Endodermal cell (in vitro differentiated cells): Measurements from ENCODE around the gene PLN. TPM values are rescaled to one million over a fixed set of nuclear protein-coding genes. Genes with fewer than 3 reads are reported as not detected.

Source experiments
- DNase-seq: peaks from one replicate; pipeline ENCODE4 v3.0.0-alpha.2; 2017
- H3K27ac ChIP-seq: 2 replicates; pipeline ENCODE4 v1.5.1; 2013; ENCODE audit warnings: mild to moderate bottlenecking, low read depth, low read length, moderate library complexity
- H3K27me3 ChIP-seq: 2 replicates; pipeline ENCODE4 v1.6.1; 2013; ENCODE audit warnings: mild to moderate bottlenecking, low read length, moderate library complexity; ENCODE audit not compliant: insufficient read depth, control insufficient read depth, poor library complexity, severe bottlenecking
- H3K36me3 ChIP-seq: 2 replicates; pipeline ENCODE4 v1.7.0; 2013; ENCODE audit warnings: mild to moderate bottlenecking, low read length, moderate library complexity; ENCODE audit not compliant: control insufficient read depth, insufficient read depth
- H3K4me1 ChIP-seq: one replicate; pipeline ENCODE4 v1.7.0; 2013; ENCODE audit warnings: low read length; ENCODE audit not compliant: control insufficient read depth, insufficient read depth
- H3K4me3 ChIP-seq: 2 replicates; pipeline ENCODE4 v1.5.1; 2013; ENCODE audit warnings: mild to moderate bottlenecking, low read length, moderate library complexity
- H3K9ac ChIP-seq: 2 replicates; pipeline ENCODE4 v1.6.1; 2013; ENCODE audit warnings: mild to moderate bottlenecking, low read length, moderate library complexity; ENCODE audit not compliant: poor library complexity, severe bottlenecking; ENCODE audit errors: extremely low read depth
- H3K9me3 ChIP-seq: 2 replicates; pipeline ENCODE4 v1.6.1; 2013; ENCODE audit warnings: mild to moderate bottlenecking, low read length, moderate library complexity; ENCODE audit not compliant: control insufficient read depth
- H3K27ac Mint-ChIP-seq: 2 replicates; pipeline ENCODE4 v1.8.0; 2020; ENCODE audit warnings: mixed read lengths
- H3K27me3 Mint-ChIP-seq: 2 replicates; pipeline ENCODE4 v1.8.0; 2021; ENCODE audit warnings: mild to moderate bottlenecking, mixed read lengths; ENCODE audit not compliant: insufficient read depth
- H3K36me3 Mint-ChIP-seq: 2 replicates; pipeline ENCODE4 v1.8.0; 2020; ENCODE audit warnings: low read depth, mixed read lengths
- H3K4me1 Mint-ChIP-seq: 2 replicates; pipeline ENCODE4 v1.8.0; 2020; ENCODE audit warnings: mixed read lengths
- H3K4me3 Mint-ChIP-seq: 2 replicates; pipeline ENCODE4 v1.8.0; 2020; ENCODE audit warnings: mild to moderate bottlenecking, moderate library complexity, mixed read lengths
- H3K9me3 Mint-ChIP-seq: 2 replicates; pipeline ENCODE4 v1.8.0; 2020; ENCODE audit warnings: mild to moderate bottlenecking, mixed read lengths
- CTCF ChIP-seq: fragments of 200-600 bp; sonication (generic); conservative IDR thresholded peaks from 2 replicates; pipeline ENCODE4 v1.5.0; 2021; ENCODE audit warnings: antibody characterized with exemption, mild to moderate bottlenecking
- WGBS, 2 experiments: methylation state at CpG; one replicate each; pipeline versions ENCODE4 v1.1.5 to v1.1.7; 2013; ENCODE audit warnings: missing lambda C conversion rate in 2 of 2, mixed read lengths in 1 of 2; ENCODE audit not compliant: insufficient coverage in 1 of 2, insufficient read length in 1 of 2; 5-methylcytosine and 5-hydroxymethylcytosine counted together
- total RNA-seq, 2 donors: library from RNA; stranded (reverse); fragmentation: NEBNext Ultra II Directional in 1 of 2; extraction: Animal tissue kit (Norgen Biotek cat#: 25700) in 1 of 2; gene quantifications; 2 replicates in 1 of 2; 3 replicates in 1 of 2; pipeline ENCODE4 v1.2.1, GENCODE V29; 2021

Gene PLN
- total RNA-seq, 2 donors from 2014 or later: not detected

GRCh38 chr6:118606858-118607257, 58.8 kb downstream of the PLN start:
- 95 to 100% methylated on average over 2 to 5 of the region's 5 CpGs for WGBS, 2 experiments
- Histone ChIP-seq H3K4me1 (no peaks in the 10 kb centered on the region), H3K27me3 (no peaks in the 10 kb centered on the region), H3K27ac (no peak overlapping the region), H3K9me3 (peaks cover 28% of the 10 kb centered on the region), H3K4me3 (no peak overlapping the region), H3K36me3 (no peaks in the 10 kb centered on the region), H3K9ac (no peak overlapping the region)
- DNase-seq: no peak
- no peaks in the 10 kb centered on the region for H3K27me3 Mint-ChIP-seq
- no peaks in the 10 kb centered on the region for H3K4me1 Mint-ChIP-seq
- no peak overlapping the region for H3K4me3 Mint-ChIP-seq
- peaks cover 26% of the 10 kb centered on the region for H3K9me3 Mint-ChIP-seq
- no peak for TF ChIP-seq CTCF
- H3K27ac Mint-ChIP-seq: no peak overlapping the region
- H3K36me3 Mint-ChIP-seq: peaks cover 6% of the 10 kb centered on the region

Other genes starting within 250 kb of the PLN start
- 10 to 100 TPM in 1 of 2 donors, 1 to 10 TPM in 1; 6.7 to 10.2 TPM for gene CEP85L, start 103.3 kb downstream of the PLN start, total RNA-seq